ENCODE results near the gene MRS2.
A peak's percentile ranks its signal among the peaks of the same experiment; 100 is the strongest.

MRS2 gene

GRCh38 chr6:24425091-24425490 is 22.4 kb downstream of the MRS2 start:
- H3K9ac ChIP-seq, result no peak overlapping the region
- no peak overlapping the region for H3K4me3 ChIP-seq
- no peaks in the 10 kb centered on the region for H3K9me3 ChIP-seq (replicated peaks in 1 of 11)
- peaks cover 13 to 68% (median 44%) of the 10 kb centered on the region in 11 experiments; a peak in 21 of 22 replicates for H3K36me3 ChIP-seq
- no peaks in the 10 kb centered on the region for H3K27me3 ChIP-seq
- no peaks in the 10 kb centered on the region for H4K20me1 ChIP-seq
- H3K4me2 ChIP-seq, result no peak overlapping the region
- peaks cover 0 to 12% (median 0%) of the 10 kb centered on the region in 10 experiments; a peak in 4 of 20 replicates for H3K4me1 ChIP-seq
- TF ChIP-seq Cebpa-rat (IDR thresholded peaks at IDR 0.05), result no peak
- no peak overlapping the region for H3K27ac ChIP-seq

- Histone ChIP-seq H3K27ac (no peak overlapping the region), H3K9me3 (replicated peaks in 1 of 11) (no peaks in the 10 kb centered on the region), H3K4me1 (peaks cover 0 to 12% (median 0%) of the 10 kb centered on the region in 10 experiments; a peak in 4 of 20 replicates), H4K20me1 (no peaks in the 10 kb centered on the region), H3K4me2 (no peak overlapping the region), H3K36me3 (peaks cover 13 to 50% (median 33%) of the 10 kb centered on the region in 11 experiments; a peak in 20 of 22 replicates), H3K27me3 (no peaks in the 10 kb centered on the region), H3K4me3 (no peak overlapping the region), H3K9ac (no peak overlapping the region)
- no peak for TF ChIP-seq Cebpa-rat (IDR thresholded peaks at IDR 0.05)
Observed at GRCh38 chr6:24426729-24427446, 24.2 kb downstream of the MRS2 start.

- Histone ChIP-seq H3K4me1 (peaks cover 0 to 12% (median 0%) of the 10 kb centered on the region in 10 experiments; a peak in 4 of 20 replicates), H3K9ac (no peak overlapping the region), H3K4me2 (0 out of 22 replicates have a peak overlapping the region, but pooled peaks of 1 of the 11 experiments have one; percentile 7), H3K36me3 (peaks cover 5 to 32% (median 19%) of the 10 kb centered on the region in 11 experiments; a peak in 18 of 22 replicates), H3K27me3 (no peaks in the 10 kb centered on the region), H3K9me3 (replicated peaks in 1 of 11) (no peaks in the 10 kb centered on the region), H4K20me1 (no peaks in the 10 kb centered on the region), H3K27ac (no peak overlapping the region), H3K4me3 (no peak overlapping the region)
- TF ChIP-seq Cebpa-rat (IDR thresholded peaks at IDR 0.05), result no peak
Observed at GRCh38 chr6:24428615-24429014, 25.9 kb downstream of the MRS2 start.

DNA sequence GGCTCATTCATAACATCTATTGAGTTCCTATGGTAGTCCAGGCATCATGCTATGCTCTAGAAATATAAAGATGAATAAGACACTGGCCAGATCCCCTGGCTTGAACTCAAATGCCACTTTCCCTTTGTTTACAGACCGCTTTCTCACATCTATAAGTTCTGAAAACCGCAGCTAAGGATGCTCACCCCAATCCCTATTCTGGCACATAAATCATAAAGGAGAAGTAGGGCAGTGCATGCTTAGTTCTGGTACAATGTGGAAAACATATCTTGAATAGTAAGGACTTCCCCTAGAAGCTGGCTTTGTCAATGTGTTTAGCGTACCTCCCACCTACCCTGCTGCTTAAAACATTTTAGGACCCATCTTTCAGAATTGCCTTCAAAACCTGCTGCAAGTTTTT is 26.4 kb downstream of the MRS2 start:
- Histone ChIP-seq H3K4me2 (no peak overlapping the region), H3K9me3 (replicated peaks in 1 of 11) (no peaks in the 10 kb centered on the region), H3K4me1 (peaks cover 0 to 12% (median 0%) of the 10 kb centered on the region in 10 experiments; a peak in 4 of 20 replicates), H3K27me3 (no peaks in the 10 kb centered on the region), H3K4me3 (no peak overlapping the region), H3K36me3 (peaks cover 5 to 27% (median 14%) of the 10 kb centered on the region in 11 experiments; a peak in 18 of 22 replicates), H3K9ac (no peak overlapping the region), H3K27ac (no peak overlapping the region), H4K20me1 (no peaks in the 10 kb centered on the region)
- no peak for TF ChIP-seq Cebpa-rat (IDR thresholded peaks at IDR 0.05)

- no peak overlapping the region for H3K4me2 ChIP-seq
- peaks cover 0 to 18% (median 6%) of the 10 kb centered on the region in 11 experiments; a peak in 10 of 22 replicates for H3K36me3 ChIP-seq
- H3K9me3 ChIP-seq (replicated peaks in 1 of 11), result no peaks in the 10 kb centered on the region
- no peak for TF ChIP-seq Cebpa-rat (IDR thresholded peaks at IDR 0.05)
- H3K27ac ChIP-seq, result no peak overlapping the region
- peaks cover 0 to 12% (median 0%) of the 10 kb centered on the region in 10 experiments; a peak in 4 of 20 replicates for H3K4me1 ChIP-seq
- H4K20me1 ChIP-seq, result no peaks in the 10 kb centered on the region
- H3K27me3 ChIP-seq, result no peaks in the 10 kb centered on the region
- no peak overlapping the region for H3K4me3 ChIP-seq
- no peak overlapping the region for H3K9ac ChIP-seq
Observed at GRCh38 chr6:24430086-24430485, 27.4 kb downstream of the MRS2 start.

DNA sequence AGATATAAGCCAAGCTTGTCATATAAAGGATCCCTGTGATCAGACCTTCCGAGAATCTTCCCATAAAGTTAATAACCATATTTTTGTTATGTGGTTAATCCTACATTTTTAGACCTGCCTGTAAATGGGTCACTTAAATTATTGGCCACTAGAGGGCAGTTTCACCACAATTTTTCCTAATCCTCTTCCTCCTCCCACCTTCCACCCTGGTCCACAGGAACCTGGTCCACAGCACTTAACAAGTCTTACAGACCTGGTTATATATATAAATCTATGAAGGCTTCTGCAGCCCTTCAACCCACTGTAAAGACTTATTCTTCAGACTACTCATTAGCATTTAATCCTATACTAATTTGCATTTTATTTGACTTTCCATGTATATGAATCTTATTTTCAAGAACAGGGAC is 28.3 kb downstream of the MRS2 start:
- H4K20me1 ChIP-seq, result no peaks in the 10 kb centered on the region
- H3K36me3 ChIP-seq, result peaks cover 0 to 10% (median 0%) of the 10 kb centered on the region in 11 experiments; a peak in 2 of 22 replicates
- H3K4me2 ChIP-seq, result no peak overlapping the region
- no peak for TF ChIP-seq Cebpa-rat (IDR thresholded peaks at IDR 0.05)
- no peak overlapping the region for H3K4me3 ChIP-seq
- H3K9ac ChIP-seq, result no peak overlapping the region
- H3K4me1 ChIP-seq, result peaks cover 0 to 12% (median 0%) of the 10 kb centered on the region in 10 experiments; a peak in 4 of 20 replicates
- no peaks in the 10 kb centered on the region for H3K27me3 ChIP-seq
- no peak overlapping the region for H3K27ac ChIP-seq
- H3K9me3 ChIP-seq (replicated peaks in 1 of 11), result no peaks in the 10 kb centered on the region

DNA sequence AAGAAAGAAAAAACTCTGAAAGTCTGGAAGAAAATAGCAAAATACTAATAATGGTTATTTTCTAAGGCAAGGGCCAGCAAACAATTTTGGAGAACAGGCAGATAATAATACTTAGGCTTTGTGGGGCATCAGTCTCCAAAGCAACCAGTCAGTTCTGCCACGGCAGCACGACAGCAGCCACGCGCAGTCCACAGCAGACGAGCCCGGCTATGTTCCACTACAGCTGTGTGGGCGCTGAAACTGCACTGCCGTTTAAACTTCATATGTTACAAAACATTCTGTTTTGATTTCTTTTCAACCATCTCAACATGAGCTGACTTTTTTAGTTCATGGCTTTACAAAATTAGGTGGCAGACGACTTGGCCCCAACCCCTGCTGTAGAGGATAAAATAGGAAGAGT is 29.9 kb downstream of the MRS2 start:
- no peak overlapping the region for H3K9ac ChIP-seq
- peaks cover 0 to 2% (median 0%) of the 10 kb centered on the region in 11 experiments; a peak in 1 of 22 replicates for H3K36me3 ChIP-seq
- no peak overlapping the region for H3K4me2 ChIP-seq

GRCh38 chr6:24436979-24437378 is 34.2 kb downstream of the MRS2 start:
- Histone ChIP-seq H3K4me3 (no peak overlapping the region), H3K9ac (no peak overlapping the region), H3K36me3 (no peaks in the 10 kb centered on the region; a peak in 1 of 22 replicates), H3K27me3 (no peaks in the 10 kb centered on the region), H3K27ac (no peak overlapping the region), H4K20me1 (no peaks in the 10 kb centered on the region), H3K9me3 (replicated peaks in 1 of 11) (no peaks in the 10 kb centered on the region), H3K4me2 (no peak overlapping the region), H3K4me1 (peaks cover 0 to 6% (median 0%) of the 10 kb centered on the region in 10 experiments; a peak in 4 of 20 replicates)
- no peak for TF ChIP-seq Cebpa-rat (IDR thresholded peaks at IDR 0.05)

More for the DNA sequence above, 29.9 kb downstream of the MRS2 start:
- Histone ChIP-seq H4K20me1 (no peaks in the 10 kb centered on the region), H3K9me3 (replicated peaks in 1 of 11) (no peaks in the 10 kb centered on the region), H3K4me3 (no peak overlapping the region), H3K27ac (no peak overlapping the region), H3K4me1 (peaks cover 0 to 12% (median 0%) of the 10 kb centered on the region in 10 experiments; a peak in 4 of 20 replicates), H3K27me3 (no peaks in the 10 kb centered on the region)
- no peak for TF ChIP-seq Cebpa-rat (IDR thresholded peaks at IDR 0.05)

DNA sequence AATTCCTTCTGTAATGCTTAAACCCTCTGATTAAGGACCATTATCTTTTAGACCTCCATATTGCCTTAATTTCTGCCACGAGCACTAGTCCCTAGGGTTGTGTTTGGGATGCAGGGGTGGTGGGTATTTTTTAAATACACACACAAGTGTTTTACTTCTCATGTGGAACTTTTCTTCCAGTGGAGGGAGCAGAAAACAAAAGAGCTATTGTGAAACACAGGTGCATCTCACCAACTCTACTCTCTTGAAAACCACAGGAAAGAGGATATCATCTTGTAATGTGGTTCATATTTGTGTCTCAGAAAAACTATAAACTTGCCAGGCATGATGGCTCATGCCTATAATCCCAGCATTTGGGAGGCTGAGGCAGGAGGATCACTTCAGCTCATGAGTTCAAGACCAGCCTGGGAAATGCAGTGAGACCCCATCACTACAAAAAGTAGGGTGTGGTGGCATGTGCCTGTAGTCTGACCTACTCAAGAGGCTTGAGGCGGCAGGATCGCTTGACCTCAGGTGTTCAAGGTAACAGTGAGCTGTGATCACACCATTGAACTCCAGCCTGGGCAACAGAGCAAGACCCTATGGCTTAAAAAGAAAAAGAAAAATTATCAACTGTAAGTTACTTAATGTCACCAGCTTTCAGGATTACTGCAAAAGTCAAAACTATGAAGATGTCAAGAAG is 37.3 kb downstream of the MRS2 start:
- Histone ChIP-seq H3K9me3 (replicated peaks in 1 of 11) (no peaks in the 10 kb centered on the region), H3K9ac (no peak overlapping the region), H3K36me3 (no peaks in the 10 kb centered on the region; a peak in 1 of 22 replicates), H4K20me1 (no peaks in the 10 kb centered on the region), H3K4me2 (peak overlapping the region in 3 of 11 experiments; percentile 15 to 31 (median 22); a peak in 4 of 22 replicates), H3K4me3 (no peak overlapping the region), H3K4me1 (peaks cover 0 to 6% (median 0%) of the 10 kb centered on the region in 10 experiments; a peak in 4 of 20 replicates), H3K27me3 (no peaks in the 10 kb centered on the region), H3K27ac (no peak overlapping the region)
- TF ChIP-seq Cebpa-rat (IDR thresholded peaks at IDR 0.05), result no peak

Measured in BLaER1 treated with 17β-estradiol and CSF1 and Interleukin-3, amounts not matched to agents 10 nM and 100 nM (cell line).